GM12801 (cell line): ENCODE data around the gene VCP.

ENCODE experiments used
- CTCF ChIP-seq: IDR thresholded peaks from one replicate; pipeline ENCODE4 v1.5.1; 2011; ENCODE audit warnings: control low read depth; ENCODE audit not compliant: insufficient read length; ENCODE audit errors: extremely low read depth

The VCP gene

DNA sequence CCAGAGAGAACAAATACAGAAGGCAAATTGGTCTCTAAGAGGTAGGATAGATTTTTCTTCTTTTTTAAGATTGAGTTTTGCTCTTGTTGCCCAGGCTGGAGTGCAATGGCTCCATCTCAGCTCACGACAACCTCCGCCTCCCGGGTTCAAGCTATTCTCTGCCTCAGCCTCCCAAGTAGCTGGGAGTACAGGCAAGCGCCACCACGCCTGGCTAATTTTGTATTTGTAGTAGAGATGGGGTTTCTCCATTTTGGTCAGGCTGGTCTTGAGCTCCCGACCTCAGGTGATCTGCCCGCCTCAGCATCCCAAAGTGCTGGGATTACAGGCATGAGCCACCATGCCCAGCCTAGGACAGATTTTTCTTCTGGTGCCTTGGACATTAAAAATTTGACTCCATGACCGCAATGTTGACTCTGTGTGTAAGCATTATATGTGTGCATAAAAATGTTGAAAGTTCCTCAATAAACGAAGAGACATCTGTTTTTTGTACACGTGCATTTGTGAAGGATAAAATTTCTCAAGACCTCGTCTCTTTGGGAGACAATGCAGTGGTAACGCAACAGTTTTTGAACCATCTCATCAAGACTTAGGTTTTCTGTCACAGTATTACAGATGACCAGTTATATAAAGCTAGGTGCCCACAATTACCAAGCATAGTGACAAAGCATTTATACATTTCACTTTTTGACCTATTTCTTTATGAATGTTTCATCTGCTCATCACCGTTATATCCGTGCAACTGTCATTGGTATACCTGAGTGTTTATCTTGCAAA is 17.4 kb downstream of the VCP start:
- TF ChIP-seq CTCF, result no peak

GRCh38 chr9:35054185-35054835 is 18.1 kb downstream of the VCP start:
- no peak for TF ChIP-seq CTCF

DNA sequence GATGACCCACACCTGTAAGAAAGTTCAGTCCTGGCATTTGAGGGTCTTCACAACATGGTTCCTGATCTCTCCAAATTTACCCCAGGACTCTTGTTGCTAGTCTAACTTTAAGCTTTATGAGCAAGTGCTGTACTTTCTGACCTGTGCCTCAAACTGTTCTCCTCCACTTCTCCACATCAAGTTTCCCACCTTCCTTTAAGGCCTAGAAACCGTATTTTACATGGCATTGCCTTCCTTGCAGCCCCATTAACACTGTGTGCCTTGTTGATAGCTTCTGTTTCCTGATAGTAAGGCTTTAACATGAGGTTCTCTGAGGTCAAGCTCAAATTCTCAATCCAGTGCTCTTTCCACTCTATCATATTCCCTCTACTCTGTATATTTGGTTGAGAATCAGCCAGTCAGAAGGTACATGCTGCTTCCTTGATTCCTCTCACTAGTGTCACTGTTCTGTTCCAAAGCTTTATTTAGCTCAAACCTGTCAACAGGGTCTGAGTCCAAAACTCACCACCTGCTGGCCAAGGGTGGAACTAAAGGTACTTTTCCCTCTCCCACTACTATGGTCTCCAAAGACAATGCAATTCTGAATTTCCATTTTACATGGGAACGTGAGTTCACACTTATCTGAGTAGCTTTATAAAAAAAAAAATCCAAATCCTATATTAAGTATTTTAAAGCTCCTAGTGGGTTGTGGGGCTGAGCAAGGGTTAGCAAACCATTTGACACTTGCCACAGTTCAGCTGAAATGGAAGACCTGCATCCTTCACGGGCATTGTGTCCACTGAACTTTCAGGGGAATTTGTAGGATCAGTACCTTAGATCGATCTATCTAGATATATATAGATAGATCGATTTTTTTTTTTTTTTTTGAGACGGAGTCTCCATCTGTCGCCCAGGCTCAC is 21.1 kb downstream of the VCP start:
- TF ChIP-seq CTCF, result no peak

GRCh38 chr9:35048511-35048910 is 23.9 kb downstream of the VCP start:
- no peak for TF ChIP-seq CTCF

DNA sequence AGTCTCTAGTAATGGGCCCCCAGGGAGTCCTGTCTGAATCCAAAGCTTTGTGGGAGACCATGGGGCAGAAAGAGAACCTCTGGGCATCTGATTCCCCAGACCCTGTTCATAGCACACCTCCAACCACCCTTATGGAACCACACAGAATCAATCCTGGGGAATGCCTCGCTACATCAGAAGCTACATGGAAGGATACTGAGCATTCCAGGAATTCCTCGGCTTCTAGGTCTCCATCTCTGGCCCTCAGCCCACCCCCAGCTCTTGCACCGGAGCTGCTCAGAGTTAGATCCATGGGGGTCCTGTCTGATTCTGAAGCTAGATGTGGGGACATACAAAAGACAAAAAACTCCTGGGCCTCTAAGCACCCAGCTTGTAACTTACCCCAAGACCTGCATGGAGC is 28.4 kb downstream of the VCP start:
- no peak for TF ChIP-seq CTCF

- no peak for TF ChIP-seq CTCF
These were observed 29.4 kb downstream of the VCP start for GRCh38 chr9:35042891-35043545.
